ENCODE data around the gene SGPL1.

The SGPL1 gene

DNA sequence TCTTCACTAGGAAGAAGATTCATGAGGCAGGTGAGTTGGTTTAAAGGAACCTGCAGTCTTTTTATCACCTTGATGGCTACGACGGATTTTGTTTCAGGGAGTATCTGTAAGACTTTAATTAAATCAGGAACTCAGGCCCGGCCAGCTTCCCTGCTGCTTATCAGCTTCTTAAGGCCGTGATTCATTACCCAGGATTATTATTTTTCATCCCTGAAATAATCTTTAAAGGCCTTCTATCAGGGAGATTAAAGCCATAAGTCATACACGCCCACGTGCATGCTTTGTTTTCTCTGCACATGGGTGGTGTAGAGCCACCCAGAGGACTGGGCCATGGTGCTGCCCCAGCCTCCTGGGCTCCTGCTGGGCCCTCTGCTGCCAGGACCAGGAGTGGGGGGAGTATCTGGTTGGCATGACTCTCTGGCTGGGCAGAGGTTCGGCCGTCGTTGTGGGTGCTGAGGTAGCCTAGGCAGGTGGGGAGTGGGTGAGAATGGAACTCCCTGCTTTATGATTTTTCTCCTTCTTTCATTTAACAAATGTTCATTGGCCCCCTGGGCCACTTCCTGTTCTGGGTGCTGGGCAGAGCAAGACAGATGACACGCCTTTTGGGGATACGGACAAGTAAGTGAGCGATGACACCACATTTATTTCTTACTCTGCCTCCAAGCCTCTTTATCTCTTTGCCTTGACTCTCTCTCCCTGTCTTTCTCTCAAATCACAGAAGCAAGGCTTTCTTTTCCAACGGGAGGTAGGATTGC lies 111.6 kb downstream of the SGPL1 start:
- peak; percentile 16 for DNase-seq

DNA sequence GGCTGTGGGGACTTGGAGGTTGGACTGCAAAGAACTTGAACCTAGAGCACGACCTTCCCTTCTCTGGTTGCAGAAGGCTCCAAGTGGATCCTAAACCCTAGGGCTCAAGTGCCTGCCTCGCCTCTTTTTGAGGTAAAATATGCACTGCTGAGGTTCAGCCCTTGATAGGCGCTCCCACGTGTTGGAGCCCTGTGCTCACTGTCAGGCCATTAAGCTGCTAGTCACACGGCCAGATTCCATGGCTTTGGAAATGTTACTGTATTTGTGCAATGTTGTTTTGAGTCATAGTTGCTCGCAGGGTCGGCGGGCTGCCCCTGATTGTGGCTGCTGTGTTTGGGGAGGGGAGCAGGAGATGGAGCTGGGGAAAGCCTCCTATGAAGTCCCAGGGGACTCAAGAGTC lies 112.4 kb downstream of the SGPL1 start:
- DNase-seq: no peak

DNA sequence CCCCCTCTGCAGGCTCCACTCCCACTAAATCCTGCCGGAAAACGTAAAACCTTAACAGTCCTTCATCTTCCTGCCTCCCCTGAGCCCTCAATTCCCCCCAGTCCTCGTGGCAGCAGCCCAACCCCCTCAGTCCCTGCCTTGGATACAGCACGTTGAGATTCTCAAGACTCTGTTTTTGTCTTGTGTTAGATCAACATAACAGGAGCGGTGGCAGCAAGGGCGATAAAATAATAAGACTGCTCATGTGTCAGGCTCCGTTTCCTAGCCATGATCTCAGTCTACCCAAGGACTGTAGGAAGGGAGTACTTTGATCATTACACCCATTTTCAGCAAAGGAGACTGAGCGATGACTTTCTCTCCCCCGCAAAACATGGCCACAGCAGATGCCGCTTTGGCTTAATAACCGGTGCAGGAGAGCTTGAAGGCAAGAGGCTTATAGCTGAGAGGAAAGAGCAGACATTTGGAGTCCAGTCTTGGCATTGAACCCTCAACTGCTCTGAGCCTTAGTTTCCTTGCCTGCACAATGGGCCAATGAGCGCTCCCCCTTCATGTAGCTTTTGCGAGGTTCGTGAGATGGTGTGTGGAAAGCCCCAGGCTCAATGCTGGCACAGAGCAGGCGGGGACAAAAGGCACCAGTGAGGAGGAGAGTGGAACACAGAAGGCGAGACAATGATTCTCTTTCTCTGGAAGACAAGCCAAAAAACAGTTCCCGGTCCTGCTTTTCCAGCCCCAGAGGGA lies 114.7 kb downstream of the SGPL1 start:
- no peak for DNase-seq

Measured in suppressor macrophage treated with lipopolysaccharide for 4 hours (primary cell).